Lung (tissue), 16 donors: ENCODE data around the gene NFU1. TPM values are rescaled to one million over a fixed set of nuclear protein-coding genes. Genes with fewer than 3 reads are reported as not detected.

ENCODE experiments used
- ATAC-seq: fragments of 200-7000 bp; cut with Tn5 transposase; one replicate; pipeline ENCODE4 v1.9.1; 2020; ENCODE audit warnings: moderate number of reproducible peaks; ENCODE audit not compliant: insufficient read depth, low FRiP score
- DNase-seq, 3 donors: peaks; one replicate each; pipeline ENCODE4 v3.0.0-alpha.2; 2013 to 2017
- H3K27ac ChIP-seq, 2 donors: one replicate each; pipeline ENCODE4 v1.5.1; 2013; ENCODE audit warnings: mild to moderate bottlenecking in 2 of 2, moderate library complexity in 2 of 2, control low read depth in 1 of 2, inconsistent platforms in 1 of 2, low read depth in 1 of 2, low read length in 1 of 2
- H3K27me3 ChIP-seq, 3 donors: one replicate each; pipeline ENCODE4 v1.5.1; 2013; ENCODE audit warnings: low read length in 2 of 3; ENCODE audit not compliant: control insufficient read depth in 3 of 3, insufficient read depth in 3 of 3
- H3K36me3 ChIP-seq, 4 donors: one replicate each; pipeline ENCODE4 v1.5.1; 2013; ENCODE audit warnings: low read length in 4 of 4, mild to moderate bottlenecking in 1 of 4, moderate library complexity in 1 of 4; ENCODE audit not compliant: control insufficient read depth in 4 of 4, insufficient read depth in 4 of 4
- H3K4me1 ChIP-seq, 5 donors: one replicate each; pipeline ENCODE4 v1.5.1; 2013; ENCODE audit warnings: low read length in 5 of 5, mild to moderate bottlenecking in 2 of 5, moderate library complexity in 1 of 5; ENCODE audit not compliant: control insufficient read depth in 5 of 5, insufficient read depth in 5 of 5
- H3K4me3 ChIP-seq: one replicate; pipeline ENCODE4 v1.5.1; 2013; ENCODE audit warnings: mild to moderate bottlenecking, control low read depth, moderate library complexity
- H3K9ac ChIP-seq, 2 donors: one replicate each; pipeline ENCODE4 v1.5.1; 2013; ENCODE audit warnings: low read length in 2 of 2, control low read depth in 1 of 2; ENCODE audit not compliant: insufficient read depth in 1 of 2
- H3K9me3 ChIP-seq, 4 donors: one replicate each; pipeline ENCODE4 v1.5.1; 2013; ENCODE audit warnings: low read length in 3 of 4, mild to moderate bottlenecking in 1 of 4, moderate library complexity in 1 of 4; ENCODE audit not compliant: control insufficient read depth in 4 of 4, insufficient read depth in 3 of 4
- CTCF ChIP-seq: IDR thresholded peaks from 2 replicates; pipeline ENCODE4 v1.5.1; 2012; ENCODE audit warnings: mild to moderate bottlenecking; ENCODE audit errors: control extremely low read depth, extremely low read depth
- WGBS, 2 donors: extraction: QIAGEN DNeasy Blood & Tissue Kit; methylation state at CpG; one replicate each; pipeline ENCODE4 v1.1.7; 2013; 5-methylcytosine and 5-hydroxymethylcytosine counted together
- long read RNA-seq, 5 donors: transcript quantifications; one replicate each; lab custom pipeline, GENCODE V29; 2026
- polyA plus RNA-seq, 2 donors: library from polyadenylated mRNA; stranded (reverse); fragments of 200-250 nt; gene quantifications; one replicate each; pipeline ENCODE4 v1.2.1, GENCODE V29; 2013
- total RNA-seq, 2 donors: library from RNA; depleted of rRNA in 1 of 2; stranded (reverse); fragments of >200 nt in 1 of 2; gene quantifications; one replicate each; pipeline ENCODE4 v1.2.1, GENCODE V29; 2014 to 2021
- donor health status: control.
- donor health status: control.
- donor health status: Bipolar disorder and iron deficiency.
- donor health status: healthy.
- donor health status: DM: yes; HTN: yes; CAD: no.

The NFU1 gene
- total RNA-seq = 10 to 100 TPM; 32.0 to 32.2 TPM
- polyA plus RNA-seq = 10 to 100 TPM; 28.6 to 49.0 TPM
- long read RNA-seq, donor 1, transcript NFU1-203 (8 exons, 1,467 nt) = major isoform, 21 of 22 reads
- long read RNA-seq, donor 1, partial matches to known transcripts = 0 of 22 reads
- long read RNA-seq, donor 1, other reads (novel, unspliced or antisense) = 0 of 22 reads
- long read RNA-seq, donor 2, transcript NFU1-203 (8 exons, 1,467 nt) = major isoform, 10 of 11 reads
- long read RNA-seq, donor 2, partial matches to known transcripts = 0 of 11 reads
- long read RNA-seq, donor 2, other reads (novel, unspliced or antisense) = 0 of 11 reads
- long read RNA-seq, donor 3, transcript NFU1-203 (8 exons, 1,467 nt) = major isoform, 11 of 11 reads
- long read RNA-seq, donor 3, partial matches to known transcripts = 0 of 11 reads
- long read RNA-seq, donor 3, other reads (novel, unspliced or antisense) = 0 of 11 reads
- long read RNA-seq, donor 4, transcript NFU1-203 (8 exons, 1,467 nt) = major isoform, 10 of 15 reads
- long read RNA-seq, donor 4, partial matches to known transcripts = 5 of 15 reads
- long read RNA-seq, donor 4, other reads (novel, unspliced or antisense) = 0 of 15 reads
- long read RNA-seq, donor 5, transcript NFU1-203 (8 exons, 1,467 nt) = major isoform, 29 of 36 reads
- long read RNA-seq, donor 5, partial matches to known transcripts = 0 of 36 reads
- long read RNA-seq, donor 5, other reads (novel, unspliced or antisense) = 7 of 36 reads

GRCh38 chr2:69436938-69437750 is at the start of gene NFU1:
NFU1 (minus strand) TSS chr2:69437435; CDS start chr2:69437422, 13 bp downstream.
- peak; percentile 98 for ATAC-seq
- Histone ChIP-seq H3K27me3 (no peaks in the 10 kb centered on the region), H3K36me3 (peaks cover 0 to 3% (median 0%) of the 10 kb centered on the region in 4 donors), H3K9me3 (no peaks in the 10 kb centered on the region), H3K9ac (peak within 1 kb of the TSS; percentile 88 to 96), H3K4me1 (peaks cover 0 to 14% (median 6%) of the 10 kb centered on the region in 5 donors), H3K4me3 (peak within 1 kb of the TSS; percentile 73), H3K27ac (peak within 1 kb of the TSS; percentile 87 to 90)
- peak; percentile 25 for TF ChIP-seq CTCF
- WGBS, 2 donors = 0 to 1% methylated on average over 60 of the region's 60 CpGs
- peak; percentile 96 to 98 (median 97) for DNase-seq

- Histone ChIP-seq H3K27ac (no peak overlapping the region), H3K4me1 (peaks cover 0 to 25% (median 0%) of the 10 kb centered on the region in 5 donors), H3K9ac (no peak overlapping the region), H3K27me3 (peaks cover 0 to 4% (median 0%) of the 10 kb centered on the region in 3 donors), H3K36me3 (peaks cover 0 to 6% (median 2%) of the 10 kb centered on the region in 4 donors), H3K9me3 (no peaks in the 10 kb centered on the region), H3K4me3 (no peak overlapping the region)
- WGBS, 2 donors = 54 to 78% methylated on average over 3 of the region's 3 CpGs
- no peak for TF ChIP-seq CTCF
- DNase-seq = peak in 2 of 3 donors; percentile 42 to 59
- ATAC-seq = peak; percentile 34
These were observed 46.5 kb upstream of the NFU1 start for GRCh38 chr2:69483696-69484095.

DNA sequence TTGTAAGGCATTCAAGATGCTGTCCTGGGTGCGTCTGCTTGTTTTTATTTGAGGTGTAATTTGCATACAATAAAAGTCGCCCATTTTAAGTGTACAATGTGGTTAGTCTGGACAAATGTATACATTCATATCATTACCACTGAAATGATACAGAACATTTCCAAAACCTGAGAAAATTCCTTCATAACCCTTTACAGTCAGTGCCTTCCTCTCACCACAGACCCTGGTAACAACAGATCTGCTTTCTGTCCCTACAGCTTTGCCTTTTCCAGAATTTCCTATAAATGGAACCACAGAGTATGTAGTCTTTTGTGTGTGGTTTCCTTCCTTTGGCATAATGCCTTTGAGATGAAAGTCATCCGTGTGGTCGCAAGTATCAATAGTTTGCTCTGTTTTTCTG is 45.8 kb upstream of the NFU1 start:
- Histone ChIP-seq H3K27me3 (peaks cover 0 to 4% (median 0%) of the 10 kb centered on the region in 3 donors), H3K4me3 (no peak overlapping the region), H3K9ac (no peak overlapping the region), H3K9me3 (no peaks in the 10 kb centered on the region), H3K4me1 (peaks cover 0 to 25% (median 0%) of the 10 kb centered on the region in 5 donors), H3K27ac (no peak overlapping the region), H3K36me3 (peaks cover 0 to 4% (median 2%) of the 10 kb centered on the region in 4 donors)
- no peak for TF ChIP-seq CTCF
- 58 to 77% methylated on average over 4 of the region's 4 CpGs for WGBS, 2 donors
- ATAC-seq (no peak), DNase-seq (no peak)
